NCI-H226 (cell line): ENCODE data around the gene DLG4.
"Not testable (repeated sequence)": the region's sequence is repeated elsewhere in the genome, so short reads cannot be mapped to it uniquely, and the experiment has no call there.

ENCODE experiments used
- DNase-seq: peaks from one replicate; pipeline ENCODE4 v3.0.0-alpha.2; 2015

The DLG4 gene

DNA sequence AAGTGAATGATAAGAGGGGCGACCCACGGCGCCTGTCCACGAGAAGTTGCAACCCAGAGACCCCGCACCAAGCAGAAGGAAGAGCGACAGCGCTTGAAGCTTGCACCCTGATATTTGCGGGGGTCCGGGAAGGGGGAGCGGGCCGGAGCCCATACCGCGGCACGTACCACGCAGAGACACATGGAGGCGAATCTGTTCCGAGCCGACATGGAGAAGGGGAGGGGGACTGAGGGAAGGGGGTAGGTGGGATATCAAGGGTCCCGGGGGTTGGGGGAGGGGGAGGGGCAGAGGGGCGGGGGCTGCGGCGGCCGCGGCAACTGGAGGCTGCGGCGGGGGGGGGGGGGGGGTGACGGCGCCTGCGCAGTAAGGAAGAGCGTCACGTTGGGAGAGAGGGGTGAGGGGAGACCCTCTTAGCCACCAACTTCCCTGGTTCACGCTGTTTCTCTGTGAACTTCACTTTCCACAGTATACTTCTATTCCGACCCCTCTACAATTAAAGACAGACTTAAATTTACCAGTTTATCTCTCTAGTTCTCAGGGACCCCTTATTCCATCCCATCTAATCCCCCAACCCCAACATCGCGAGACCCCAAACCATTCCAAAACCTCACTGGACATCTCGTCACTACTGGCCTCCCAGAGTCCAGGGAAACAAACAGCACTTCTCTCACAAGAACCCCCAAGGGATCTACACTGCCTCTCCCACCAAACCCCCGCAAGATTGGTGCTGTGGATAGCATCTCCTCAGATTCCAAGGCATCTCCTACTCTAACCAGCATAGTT is 8.0 kb downstream of the DLG4 start:
- DNase-seq, result no peak

DNA sequence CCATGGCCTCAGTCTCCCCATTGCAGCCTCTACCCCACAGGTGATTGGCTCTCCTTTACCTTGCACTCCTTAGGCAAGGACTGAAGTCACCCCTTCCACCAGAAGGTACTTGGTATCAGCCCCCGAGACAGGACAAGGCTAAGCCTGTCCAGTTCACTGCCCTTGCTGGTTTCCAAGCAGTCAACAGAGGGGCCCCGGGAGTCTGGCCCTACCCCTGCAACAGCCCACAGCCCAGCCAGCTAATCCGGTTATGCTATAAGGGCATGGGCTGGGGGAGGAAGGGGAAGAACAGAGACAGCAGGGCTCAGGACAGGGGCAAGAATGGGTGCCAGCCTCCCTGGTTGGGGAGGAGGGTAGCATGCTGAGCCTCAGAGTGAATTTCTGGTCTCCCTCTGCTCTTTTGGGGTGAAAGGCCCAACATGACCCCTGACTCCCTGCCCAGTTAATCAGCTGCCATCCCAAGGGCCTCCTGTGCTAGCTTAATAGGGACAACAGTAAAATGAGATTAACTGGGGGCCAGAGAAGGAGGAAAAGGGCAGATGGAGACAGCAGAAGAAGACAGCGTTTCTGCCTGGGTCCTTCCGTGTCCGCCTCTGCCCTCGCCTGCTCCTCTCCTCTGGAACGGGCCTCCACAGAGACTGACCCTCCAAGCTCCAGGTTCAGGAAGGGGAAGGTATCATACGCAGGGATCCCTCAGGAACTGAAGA is 10.7 kb downstream of the DLG4 start:
- DNase-seq, result no peak

DNA sequence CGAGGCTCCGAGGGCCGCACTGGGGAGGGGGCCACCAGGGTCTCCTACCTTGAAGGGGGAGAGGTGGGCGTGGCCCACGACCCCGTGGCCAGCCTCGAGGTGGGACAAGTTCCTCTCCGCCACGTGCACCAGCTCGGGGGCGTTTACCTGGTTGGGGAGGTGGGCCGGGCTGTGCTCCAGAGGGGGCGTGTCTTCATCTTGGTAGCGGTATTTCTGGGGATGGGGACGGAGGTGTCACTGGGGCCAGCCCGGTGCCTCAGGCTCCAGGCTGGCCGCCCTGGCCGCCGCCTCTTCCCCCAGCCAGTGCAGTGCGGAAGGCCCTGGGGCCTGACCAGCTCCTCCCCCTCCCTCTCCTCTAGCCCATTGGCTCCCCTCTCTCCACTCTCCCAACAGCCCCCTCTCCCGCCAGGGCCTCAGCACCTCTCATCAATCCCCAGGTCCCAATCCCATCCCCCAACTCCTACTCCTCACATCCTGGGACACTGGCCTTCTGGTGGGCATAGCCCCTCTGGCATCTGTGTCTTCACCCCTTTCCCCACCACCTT is 11.5 kb downstream of the DLG4 start:
- no peak for DNase-seq

DNA sequence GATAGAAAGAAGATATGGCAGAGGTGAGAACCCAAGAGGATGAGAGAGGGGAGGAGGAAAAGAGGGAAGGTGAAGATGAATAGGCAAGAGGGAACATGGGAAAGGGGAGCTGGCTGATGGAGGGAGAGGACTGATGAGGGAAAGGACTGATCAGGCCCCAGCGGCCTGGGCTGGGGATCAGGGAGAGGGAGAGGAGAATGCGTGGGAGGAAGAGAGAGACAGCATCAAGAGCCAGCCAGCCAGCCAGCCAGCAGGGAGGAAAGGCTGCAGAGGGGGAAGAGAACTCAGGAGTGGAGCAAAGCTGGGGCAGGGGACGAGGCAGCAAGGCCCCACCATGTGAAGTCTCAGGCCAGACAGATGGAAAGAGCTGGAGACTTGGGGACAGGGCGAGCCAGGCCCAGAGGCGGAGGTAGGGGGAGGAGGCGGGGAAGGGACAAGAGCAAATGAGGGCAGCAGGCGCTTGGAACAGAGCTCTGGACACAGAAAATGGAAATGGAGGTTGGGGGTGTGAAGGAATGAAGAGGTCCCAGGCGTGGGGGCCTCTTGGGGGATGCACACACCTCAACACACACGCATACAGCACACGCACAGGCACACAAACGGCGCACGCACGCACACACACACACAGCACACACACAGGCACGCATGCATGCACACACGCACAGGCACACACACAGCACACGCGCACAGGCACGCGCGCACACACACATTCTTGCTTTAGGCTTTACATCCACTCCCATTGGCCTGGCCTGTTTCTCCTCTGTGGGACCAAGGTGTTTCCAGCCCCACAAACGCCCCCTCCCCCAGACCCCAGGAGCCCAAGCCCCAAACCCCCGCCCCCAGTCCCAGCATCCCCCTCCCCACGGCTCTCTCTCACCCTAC is 12.3 kb downstream of the DLG4 start:
- DNase-seq, result no peak

DNA sequence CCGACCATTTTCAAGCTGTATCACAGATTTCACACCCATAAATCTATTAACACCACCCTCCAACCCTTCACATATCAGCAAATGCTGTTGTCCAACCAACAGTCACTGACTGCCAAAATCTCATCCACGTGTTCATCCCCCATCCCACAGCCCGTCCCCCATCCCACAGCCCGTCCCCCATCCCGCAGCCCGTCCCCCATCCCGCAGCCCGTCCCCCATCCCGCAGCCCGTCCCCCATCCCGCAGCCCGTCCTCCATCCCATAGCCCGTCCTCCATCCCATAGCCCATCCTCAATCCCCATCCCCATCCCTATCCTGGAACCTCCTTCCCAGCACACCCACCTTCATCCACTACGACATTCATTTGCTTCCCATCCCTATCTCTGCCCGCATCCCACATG is 14.1 kb downstream of the DLG4 start:
- no peak for DNase-seq

DNA sequence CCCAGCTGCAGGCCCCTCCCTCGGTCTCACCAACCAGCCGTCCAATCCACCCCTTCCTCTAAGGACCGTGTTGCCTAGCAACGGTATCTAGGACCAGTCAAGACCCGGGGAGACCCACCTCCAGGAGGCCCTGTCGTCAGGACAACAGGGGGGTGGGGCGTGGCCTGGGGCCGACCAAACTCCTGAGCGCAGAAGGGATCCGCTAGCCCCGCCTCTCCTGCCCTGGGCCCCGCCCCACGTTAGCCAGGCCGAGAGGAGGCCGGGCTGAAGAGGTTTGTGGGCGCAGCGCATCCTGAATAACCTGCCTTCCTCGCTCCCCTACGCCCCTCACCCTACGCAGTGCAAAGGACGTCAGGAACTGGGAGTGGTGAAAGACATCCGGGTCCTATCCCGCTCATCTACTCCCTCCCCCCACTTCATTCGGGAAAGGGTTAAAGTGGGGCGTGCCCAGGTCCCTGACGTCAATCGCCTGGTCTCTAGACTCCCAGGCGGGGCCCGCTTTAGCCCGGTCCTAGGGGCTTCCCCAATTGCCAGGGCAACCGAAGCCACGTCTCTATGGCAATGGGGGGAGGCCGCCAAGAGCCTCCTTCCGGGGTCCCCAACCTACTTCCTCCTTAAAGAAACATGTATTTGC is 14.7 kb downstream of the DLG4 start:
- peak; percentile 76 for DNase-seq

DNA sequence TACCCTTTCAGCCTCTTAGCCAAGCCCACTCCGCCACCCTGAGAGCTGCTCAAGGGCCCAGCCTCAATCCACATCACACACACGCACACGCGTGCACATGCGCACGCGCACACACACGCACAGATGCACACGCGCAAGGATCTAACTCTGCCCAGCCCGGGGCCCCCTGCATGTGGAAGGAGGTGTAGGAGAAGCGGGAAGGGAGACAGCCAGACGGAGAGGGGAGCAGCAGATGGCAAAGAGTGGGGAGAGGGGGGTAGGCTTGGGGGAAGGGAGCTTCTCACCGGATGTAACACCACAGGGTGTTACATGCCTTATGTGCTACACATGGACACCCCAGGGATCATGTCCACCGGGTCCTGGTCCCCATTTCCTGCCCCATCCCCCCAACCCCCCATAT is 15.3 kb downstream of the DLG4 start:
- no peak for DNase-seq

DNA sequence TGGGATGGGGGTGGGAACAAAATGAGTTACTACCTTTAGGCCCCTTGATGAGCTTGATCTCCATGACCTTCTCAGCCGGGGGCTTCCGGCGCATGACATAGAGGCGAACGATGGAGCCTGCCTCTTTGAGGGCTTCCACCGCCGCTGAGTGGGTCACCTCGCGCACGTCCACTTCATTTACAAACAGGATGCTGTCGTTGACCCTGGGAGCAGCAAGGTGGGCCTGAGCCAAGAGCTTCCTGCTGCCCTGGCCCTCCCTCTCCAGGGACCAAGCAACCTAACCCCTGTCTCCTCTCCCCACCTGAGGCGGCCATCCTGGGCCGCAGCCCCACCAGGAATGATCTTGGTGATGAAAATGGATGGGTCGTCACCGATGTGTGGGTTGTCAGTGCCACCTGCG is 16.2 kb downstream of the DLG4 start:
- DNase-seq, result no peak

DNA sequence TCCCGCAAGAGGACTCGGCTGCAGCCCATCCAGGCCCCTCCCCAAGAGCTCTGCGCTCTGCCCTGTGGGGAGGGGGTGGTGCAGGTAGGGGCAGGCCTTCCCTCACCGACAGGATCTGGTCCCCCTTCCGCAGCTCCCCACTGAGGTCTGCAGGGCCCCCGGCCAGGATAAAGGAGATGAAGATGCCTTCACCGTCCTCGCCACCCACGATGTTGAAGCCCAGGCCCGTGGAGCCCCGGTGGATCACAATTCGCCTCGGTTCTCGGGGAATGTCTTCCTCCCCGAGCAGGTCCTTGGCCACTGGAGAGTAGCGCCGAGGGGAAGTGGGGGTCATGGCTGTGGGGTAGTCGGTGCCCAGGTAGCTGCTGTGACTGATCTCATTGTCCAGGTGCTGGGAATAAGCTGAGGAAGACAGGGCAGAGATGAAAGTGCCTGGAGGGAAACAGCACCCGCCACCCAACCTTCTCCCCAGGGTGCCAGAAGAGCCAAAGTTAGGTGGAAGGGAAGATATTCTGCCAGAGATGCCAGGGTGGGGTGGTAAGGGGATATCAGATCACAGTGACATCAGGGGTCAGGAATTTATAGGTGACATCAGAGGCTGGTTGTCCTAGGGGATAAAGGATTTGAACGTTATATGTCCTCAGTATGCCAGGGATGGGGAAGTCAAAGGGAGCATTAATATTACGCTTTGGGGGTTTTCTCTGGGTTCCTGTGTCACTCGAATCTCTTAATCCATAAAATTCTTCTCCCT is 22.8 kb downstream of the DLG4 start:
- DNase-seq, result no peak

DNA sequence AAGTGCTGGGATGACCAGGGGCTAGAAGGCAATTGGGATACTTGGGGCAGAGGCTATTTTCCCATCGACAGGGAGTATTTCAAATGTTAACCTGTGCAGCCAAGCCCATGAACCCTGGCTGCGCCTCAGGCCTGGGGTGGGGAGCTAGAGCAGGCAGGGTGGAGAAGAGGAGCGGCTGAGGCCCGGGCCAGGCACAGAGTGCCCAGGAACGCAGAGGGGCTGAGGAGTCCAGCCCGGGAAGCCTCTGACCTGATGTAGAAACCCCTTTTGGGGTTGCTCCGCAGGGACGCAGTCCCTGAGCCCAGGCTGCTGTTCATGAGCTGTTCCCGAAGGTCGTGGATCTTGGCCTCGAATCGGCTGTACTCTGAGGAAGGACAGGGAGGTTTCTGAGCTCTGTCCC is 23.7 kb downstream of the DLG4 start:
- no peak for DNase-seq

DNA sequence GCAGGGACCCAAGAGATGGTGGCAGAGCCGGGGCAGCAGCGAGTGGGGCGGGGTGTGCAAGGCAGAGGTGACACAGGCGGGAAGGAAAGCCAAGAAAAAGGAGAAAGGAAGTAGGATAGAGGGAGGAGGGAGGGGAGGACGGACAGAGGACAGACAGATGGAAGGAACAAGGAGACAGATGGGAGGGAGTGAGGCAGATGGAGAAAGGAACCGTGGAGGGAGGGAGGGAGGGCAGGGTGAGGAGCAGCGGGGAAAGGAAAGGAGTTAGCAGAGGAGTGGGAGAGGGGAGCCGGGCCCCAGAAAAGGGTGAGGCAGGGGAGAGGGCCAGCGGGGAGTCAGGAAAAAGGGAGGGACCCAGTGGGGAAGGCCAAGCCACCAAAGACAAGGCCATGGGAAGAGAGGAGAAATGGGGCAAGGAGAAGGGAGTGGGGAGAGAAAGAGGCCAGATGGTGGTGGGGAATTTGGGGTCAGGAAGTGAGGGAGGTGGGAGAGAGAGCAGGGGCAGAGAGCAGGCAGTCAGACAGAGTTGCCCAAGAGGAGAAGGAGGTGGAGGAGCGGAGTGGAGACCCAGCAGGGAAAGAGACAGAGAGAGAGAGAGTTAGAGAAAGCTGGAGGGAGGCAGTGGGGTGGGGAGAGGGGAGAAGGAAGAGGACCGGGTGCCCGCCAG is 27.2 kb downstream of the DLG4 start:
- DNase-seq, result no peak

DNA sequence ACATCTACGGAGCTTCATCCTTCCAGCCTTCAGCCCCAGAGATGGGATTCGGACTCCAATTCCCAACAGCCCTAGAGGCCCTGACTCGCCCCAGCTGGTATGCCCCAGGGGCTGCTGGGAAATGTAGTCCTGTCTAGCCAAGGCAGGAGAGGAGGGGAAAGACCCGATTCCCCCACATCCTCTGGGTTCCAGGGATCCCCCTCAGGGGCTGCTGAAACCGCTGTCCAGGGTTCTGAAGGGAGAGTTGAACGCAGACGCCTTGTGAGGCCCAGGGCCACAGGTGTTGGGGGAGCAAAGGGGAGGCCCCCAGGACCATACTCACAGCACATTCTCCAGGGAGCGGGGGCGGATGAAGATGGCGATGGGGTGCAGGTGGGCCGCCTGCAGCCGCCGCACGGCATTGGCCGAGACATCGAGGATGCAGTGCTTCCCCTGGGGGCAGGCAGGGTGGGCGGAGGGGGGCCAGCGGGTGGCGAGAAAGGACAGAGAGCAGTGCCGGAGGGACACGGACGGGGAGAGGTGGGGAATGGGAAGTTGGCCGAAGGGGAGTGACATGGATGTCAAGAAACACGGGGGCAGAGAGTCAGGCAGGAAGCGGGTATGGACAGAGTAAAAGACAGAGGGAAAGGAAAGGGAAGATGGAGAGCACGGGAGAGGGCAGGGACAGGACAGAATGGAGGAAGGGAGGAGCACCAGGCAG is 27.9 kb downstream of the DLG4 start:
- DNase-seq, result no peak

DNA sequence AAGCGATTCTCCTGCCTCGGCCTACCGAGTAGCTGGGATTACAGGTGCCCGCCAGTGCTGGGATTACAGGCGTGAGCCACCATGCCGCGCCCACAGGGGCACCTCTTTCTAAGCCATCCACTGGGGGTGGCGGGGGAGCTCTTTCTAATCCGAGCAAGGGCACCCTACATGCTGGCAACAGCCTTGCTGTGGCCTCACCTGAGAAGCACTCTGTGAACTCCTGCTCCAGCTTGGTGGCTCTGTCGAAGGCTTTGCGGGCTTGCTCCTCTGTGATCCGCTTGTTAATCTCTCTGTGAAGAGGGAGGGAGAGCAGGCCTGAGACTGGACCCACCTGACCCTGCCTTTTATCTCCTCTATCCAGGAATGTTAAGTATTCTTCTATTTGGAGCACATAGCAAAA is 28.6 kb downstream of the DLG4 start:
- no peak for DNase-seq

DNA sequence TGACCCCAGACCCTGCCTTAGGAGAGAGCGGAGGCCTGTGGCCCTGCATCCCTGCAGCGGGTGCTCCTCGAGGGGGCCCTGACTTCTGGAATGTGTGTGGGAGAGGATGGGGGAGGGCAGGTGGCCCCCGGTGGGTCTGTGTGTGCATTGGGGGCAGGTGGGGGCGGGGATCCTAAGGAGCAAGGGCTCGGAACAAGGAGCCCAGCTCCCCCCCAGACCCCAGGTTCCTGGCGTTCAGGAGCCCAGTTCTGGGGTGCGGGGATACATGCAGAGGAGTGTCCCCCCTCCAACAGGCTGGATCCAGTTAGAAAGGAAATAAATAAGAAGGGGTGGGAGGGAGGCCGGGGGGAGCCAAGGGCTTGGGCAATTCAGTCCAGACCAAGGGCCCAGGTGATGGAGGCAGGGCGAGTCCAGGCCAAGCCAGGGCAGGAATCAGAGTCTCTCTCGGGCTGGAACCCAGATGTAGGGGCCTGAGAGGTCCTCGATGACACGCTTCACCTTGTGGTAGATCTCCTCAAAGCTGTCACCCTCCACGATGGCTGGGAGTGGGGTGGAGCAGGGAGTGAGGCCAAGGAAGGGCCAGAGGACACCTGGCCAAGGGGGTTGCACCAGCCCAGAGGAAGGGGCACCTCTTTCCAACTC is 29.2 kb downstream of the DLG4 start:
- DNase-seq, result no peak

DNA sequence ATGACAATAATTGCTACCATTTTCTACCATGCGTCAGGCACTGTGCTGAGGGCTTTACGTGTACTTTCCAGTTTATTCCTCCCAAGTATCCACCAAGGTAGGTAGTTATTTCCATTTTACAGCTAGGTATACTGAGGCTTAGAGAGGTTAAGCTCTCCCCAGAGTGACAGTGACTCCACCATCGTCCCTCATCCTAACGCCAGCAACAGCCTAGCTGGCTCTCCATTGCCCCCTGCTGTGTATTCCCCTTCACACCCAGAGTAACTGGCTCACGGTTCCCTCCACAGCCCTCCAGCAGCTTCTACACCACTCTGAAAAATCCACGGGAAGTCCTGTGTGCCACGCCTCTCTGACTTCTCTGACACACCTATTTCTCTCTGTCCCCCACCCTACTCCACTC is 33.4 kb downstream of the DLG4 start:
- no peak for DNase-seq

DNA sequence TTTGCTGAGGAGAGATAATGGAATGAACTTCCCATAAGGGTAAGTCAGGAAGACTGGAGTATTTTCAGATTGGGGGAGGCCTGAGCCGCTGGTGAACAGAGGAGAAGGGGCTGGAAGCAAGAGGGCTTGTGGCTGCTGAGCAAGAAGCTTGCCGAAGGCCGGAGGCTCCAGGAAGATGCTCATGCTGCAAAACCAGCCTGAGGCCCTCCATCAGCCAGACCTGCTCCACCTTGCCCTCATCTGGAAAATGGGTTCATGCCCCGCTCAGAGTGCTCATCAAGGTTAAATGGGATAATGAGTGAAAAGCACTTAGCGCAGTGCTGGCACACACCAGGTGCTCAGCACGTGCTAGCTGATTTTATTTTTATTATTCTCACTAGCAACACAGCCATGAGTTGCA is 35.0 kb downstream of the DLG4 start:
- DNase-seq, result no peak

DNA sequence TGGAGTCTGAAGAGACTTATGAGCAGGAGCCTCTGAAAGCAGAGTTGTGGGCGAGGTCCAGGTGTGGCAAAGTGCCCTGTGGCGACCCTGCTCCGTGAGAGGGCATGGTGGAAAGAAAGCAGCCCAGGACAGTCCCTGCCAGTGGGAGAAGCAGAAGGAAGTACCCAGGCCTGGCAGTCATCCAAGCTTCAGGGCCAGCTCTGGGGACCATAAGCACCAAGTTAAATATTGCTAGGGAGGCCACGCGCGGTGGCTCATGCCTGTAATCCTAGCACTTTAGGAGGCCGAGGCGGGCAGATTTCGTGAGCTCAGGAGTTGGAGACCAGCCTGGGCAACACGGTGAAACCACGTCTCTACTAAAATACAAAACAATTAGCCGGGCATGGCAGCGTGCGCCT is 35.5 kb downstream of the DLG4 start:
- no peak for DNase-seq

DNA sequence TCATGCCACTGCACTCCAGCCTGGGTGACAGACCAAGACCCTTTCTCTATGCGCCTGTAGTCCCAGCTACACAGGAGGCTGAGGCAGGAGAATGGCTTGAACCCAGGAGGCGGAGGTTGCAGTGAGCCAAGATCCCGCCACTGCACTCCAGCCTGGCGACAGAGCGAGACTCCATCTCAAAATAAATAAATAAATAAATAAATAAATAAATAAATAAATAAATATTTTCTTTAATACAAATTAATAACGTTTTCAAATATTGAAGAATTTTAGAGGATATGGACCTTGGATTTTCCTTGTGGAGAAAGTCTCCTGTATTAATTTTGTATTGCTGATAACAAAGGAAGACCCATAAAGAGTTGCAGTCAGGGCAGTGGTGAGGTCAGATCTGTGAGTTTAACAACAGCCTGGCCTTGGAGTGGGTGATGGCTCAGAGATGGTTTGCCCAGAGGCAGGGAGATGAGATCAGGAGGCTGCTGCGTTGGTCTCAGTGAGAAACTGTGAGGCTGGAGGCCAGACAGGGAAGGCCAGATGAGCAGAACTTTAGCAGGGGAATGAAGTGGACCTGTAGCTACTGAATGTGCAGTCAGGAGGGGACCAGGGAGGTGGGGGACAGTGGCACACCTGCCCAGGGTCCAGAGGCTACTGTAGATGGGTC is 36.1 kb downstream of the DLG4 start:
- DNase-seq, result no peak

DNA sequence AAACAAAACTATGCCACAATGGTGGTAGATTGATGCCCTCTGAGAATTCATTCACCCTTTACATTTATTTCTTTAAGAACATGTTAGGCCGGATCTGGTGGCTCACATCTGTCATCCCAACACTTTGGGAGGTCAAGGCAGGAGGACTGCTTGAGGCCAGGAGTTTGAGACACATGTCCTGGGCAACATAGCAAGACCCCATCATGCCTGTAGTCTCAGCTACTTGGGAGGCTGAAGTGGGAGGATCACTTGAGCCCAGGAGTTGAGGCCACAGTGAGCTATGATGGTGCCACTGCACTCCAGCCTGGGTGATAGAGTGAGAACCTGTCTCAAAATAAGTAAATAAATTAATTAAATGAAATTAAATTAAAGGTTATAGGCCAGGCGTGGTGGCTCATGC is 37.5 kb downstream of the DLG4 start:
- not testable (repeated sequence) for DNase-seq
